ENCODE results near the gene CSTF3. TPM values are rescaled to one million over a fixed set of nuclear protein-coding genes. Genes with fewer than 3 reads are reported as not detected.
"Not testable (repeated sequence)": the region's sequence is repeated elsewhere in the genome, so short reads cannot be mapped to it uniquely, and the experiment has no call there.

Gene CSTF3
- polyA plus RNA-seq, 1 donor = 49.2 TPM

DNA sequence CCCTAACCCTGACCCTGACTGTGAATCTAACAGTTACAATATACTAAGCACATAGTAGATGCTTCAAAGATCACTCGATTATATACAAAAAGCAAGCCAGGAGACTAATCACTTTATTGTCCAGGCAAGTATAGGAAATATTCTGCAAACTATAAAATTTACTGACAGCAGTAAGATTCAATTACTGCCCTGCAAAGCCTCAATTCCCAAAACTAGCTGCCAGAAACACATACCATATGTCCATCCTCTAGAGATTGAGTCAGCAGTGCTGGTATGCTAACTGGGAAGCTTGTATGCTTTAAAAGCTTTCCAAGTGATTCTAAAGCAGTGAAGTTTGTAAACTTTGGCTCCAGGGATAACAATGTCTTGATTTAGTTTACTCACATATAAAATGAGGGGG lies 26.1 kb downstream of the CSTF3 start:
- WGBS (ENCODE audit: insufficient coverage, low lambda C conversion rate) = no CpG with 5 or more reads among the region's 1 CpG
- no peak overlapping the region for H3K27ac ChIP-seq (ENCODE audit: low read length)
- no peak for DNase-seq

DNA sequence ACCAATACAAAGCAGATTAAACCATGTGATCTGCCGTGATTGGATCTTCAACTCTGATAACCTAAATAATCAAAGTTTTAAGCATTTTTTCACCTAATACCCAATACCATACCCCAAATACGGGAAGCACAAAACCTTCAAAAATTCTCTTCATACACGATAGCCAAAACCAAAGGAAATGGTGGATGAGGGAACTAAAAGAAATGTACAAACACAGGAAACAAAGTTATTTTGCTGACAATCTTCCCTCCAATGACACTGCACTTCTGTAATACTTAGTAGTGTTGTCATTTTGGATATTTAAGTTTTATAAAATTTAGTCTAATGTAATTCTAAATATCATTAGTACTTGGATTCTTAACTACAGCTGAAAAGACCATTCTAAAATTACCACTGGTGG lies 27.0 kb downstream of the CSTF3 start:
- H3K27me3 ChIP-seq (ENCODE audit: control insufficient read depth, insufficient read depth, low read length) = no peaks in the 10 kb centered on the region
- H3K36me3 ChIP-seq (ENCODE audit: control insufficient read depth, insufficient read depth, low read length) = peaks cover 3% of the 10 kb centered on the region
- WGBS (ENCODE audit: insufficient coverage, low lambda C conversion rate) = 100% methylated on average over 1 of the region's 3 CpGs
- DNase-seq = no peak
- H3K27ac ChIP-seq (ENCODE audit: low read length) = no peak overlapping the region
- H3K4me3 ChIP-seq (ENCODE audit: low read length) = no peak overlapping the region
- no peaks in the 10 kb centered on the region for H3K4me1 ChIP-seq (ENCODE audit: control insufficient read depth, insufficient read depth, low read length)
- H3K9me3 ChIP-seq (ENCODE audit: control insufficient read depth, low read depth, low read length) = no peaks in the 10 kb centered on the region

More for the DNA sequence above, 26.1 kb downstream of the CSTF3 start:
- Histone ChIP-seq H3K4me3 (ENCODE audit: low read length) (no peak overlapping the region), H3K4me1 (ENCODE audit: control insufficient read depth, insufficient read depth, low read length) (no peaks in the 10 kb centered on the region), H3K9me3 (ENCODE audit: control insufficient read depth, low read depth, low read length) (no peaks in the 10 kb centered on the region), H3K27me3 (ENCODE audit: control insufficient read depth, insufficient read depth, low read length) (no peaks in the 10 kb centered on the region), H3K36me3 (ENCODE audit: control insufficient read depth, insufficient read depth, low read length) (peaks cover 9% of the 10 kb centered on the region)

DNA sequence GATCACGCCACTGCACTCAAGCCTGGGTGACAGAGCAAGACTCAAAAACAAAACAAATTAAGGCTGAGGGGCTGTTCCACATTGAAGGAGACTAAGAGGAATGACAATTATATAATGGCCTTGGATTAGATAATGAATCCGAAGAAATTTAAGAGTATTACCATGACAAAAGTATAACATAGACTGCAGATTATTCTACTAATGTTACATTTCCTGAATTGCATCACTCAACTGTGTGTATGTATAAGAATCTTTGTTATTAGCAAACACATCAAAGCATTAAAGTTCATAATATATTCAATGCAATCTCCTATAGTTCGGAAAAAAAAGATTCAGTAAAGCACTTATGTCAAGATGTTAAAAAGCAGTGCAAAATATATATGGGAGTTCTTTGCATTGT lies 27.5 kb downstream of the CSTF3 start:
- Histone ChIP-seq H3K9me3 (ENCODE audit: control insufficient read depth, low read depth, low read length) (no peaks in the 10 kb centered on the region), H3K27ac (ENCODE audit: low read length) (no peak overlapping the region), H3K4me1 (ENCODE audit: control insufficient read depth, insufficient read depth, low read length) (peaks cover under 1% of the 10 kb centered on the region), H3K27me3 (ENCODE audit: control insufficient read depth, insufficient read depth, low read length) (no peaks in the 10 kb centered on the region), H3K4me3 (ENCODE audit: low read length) (no peak overlapping the region), H3K36me3 (ENCODE audit: control insufficient read depth, insufficient read depth, low read length) (peaks cover 3% of the 10 kb centered on the region)
- 94% methylated on average over 2 of the region's 3 CpGs for WGBS (ENCODE audit: insufficient coverage, low lambda C conversion rate)
- DNase-seq = no peak

DNA sequence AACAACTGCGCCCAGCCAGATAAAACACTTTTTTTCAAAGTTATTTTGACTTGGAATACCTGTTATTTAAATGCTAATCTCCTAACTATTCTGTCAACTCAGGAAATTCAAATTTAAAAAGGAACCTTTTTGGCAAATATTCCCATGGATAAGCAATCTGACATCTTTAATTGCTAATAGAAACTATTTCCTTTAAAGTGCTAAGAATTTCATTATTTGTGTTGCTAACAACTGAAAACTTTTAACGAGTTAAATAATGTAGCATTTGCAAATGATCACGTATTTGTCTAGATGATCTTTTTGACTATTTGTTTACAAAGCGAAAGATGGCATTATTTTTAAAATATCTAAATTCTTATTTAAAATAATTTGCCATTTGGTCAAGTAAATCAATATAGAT lies 28.8 kb downstream of the CSTF3 start:
- no peaks in the 10 kb centered on the region for H3K9me3 ChIP-seq (ENCODE audit: control insufficient read depth, low read depth, low read length)
- peaks cover 5% of the 10 kb centered on the region for H3K4me1 ChIP-seq (ENCODE audit: control insufficient read depth, insufficient read depth, low read length)
- no peak overlapping the region for H3K27ac ChIP-seq (ENCODE audit: low read length)
- 81% methylated on average over 3 of the region's 4 CpGs for WGBS (ENCODE audit: insufficient coverage, low lambda C conversion rate)
- H3K27me3 ChIP-seq (ENCODE audit: control insufficient read depth, insufficient read depth, low read length) = no peaks in the 10 kb centered on the region
- no peaks in the 10 kb centered on the region for H3K36me3 ChIP-seq (ENCODE audit: control insufficient read depth, insufficient read depth, low read length)
- H3K4me3 ChIP-seq (ENCODE audit: low read length) = no peak overlapping the region
- no peak for DNase-seq

DNA sequence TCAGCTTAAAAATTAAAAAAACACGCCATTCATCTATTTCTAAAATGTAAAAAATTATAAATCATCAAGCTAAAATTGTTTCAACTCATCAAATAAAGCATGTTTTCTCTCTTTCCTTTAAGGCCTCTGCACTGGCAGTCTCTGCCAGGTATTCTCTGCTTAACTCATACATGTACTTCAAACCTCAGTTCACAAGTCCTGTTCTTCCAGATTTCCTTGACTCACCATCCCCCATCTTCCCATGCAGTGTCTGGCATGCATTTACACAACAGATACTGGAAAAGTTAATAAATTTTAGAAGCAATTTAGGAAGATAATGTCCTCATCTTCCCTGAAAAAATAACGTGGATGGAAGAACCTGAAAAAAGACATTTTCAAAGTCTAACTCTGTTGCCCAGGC lies 32.5 kb downstream of the CSTF3 start:
- Histone ChIP-seq H3K27me3 (ENCODE audit: control insufficient read depth, insufficient read depth, low read length) (no peaks in the 10 kb centered on the region), H3K4me3 (ENCODE audit: low read length) (no peak overlapping the region), H3K27ac (ENCODE audit: low read length) (peak overlapping the region; percentile 62), H3K9me3 (ENCODE audit: control insufficient read depth, low read depth, low read length) (no peaks in the 10 kb centered on the region), H3K4me1 (ENCODE audit: control insufficient read depth, insufficient read depth, low read length) (peaks cover 5% of the 10 kb centered on the region), H3K36me3 (ENCODE audit: control insufficient read depth, insufficient read depth, low read length) (peaks cover 3% of the 10 kb centered on the region)
- 91% methylated on average over 1 of the region's 2 CpGs for WGBS (ENCODE audit: insufficient coverage, low lambda C conversion rate)
- peak; percentile 73 to 86 for DNase-seq

DNA sequence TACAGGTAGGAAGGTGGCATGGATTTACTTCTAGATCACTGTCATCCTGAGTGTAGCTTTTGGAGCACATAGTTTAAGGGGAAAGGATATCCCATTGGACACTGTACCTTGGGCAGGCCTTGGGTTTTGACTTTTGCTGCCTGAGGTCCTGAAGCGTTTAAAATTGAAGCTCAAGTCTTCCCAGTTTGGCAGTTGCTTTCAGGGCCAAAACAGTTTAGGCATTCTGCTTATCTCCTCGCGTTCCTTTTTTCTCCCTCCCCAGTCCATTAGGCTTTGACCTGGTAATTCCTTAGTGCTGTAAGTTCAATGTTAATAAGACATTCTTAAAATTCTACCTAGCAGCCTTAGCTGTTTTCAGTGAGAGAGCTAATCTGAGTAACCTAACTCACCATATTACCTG lies 35.7 kb downstream of the CSTF3 start:
- no CpG with 5 or more reads among the region's 3 CpGs for WGBS (ENCODE audit: insufficient coverage, low lambda C conversion rate)
- peaks cover 5% of the 10 kb centered on the region for H3K4me1 ChIP-seq (ENCODE audit: control insufficient read depth, insufficient read depth, low read length)
- no peak overlapping the region for H3K4me3 ChIP-seq (ENCODE audit: low read length)
- no peaks in the 10 kb centered on the region for H3K27me3 ChIP-seq (ENCODE audit: control insufficient read depth, insufficient read depth, low read length)
- no peaks in the 10 kb centered on the region for H3K9me3 ChIP-seq (ENCODE audit: control insufficient read depth, low read depth, low read length)
- no peak overlapping the region for H3K27ac ChIP-seq (ENCODE audit: low read length)
- H3K36me3 ChIP-seq (ENCODE audit: control insufficient read depth, insufficient read depth, low read length) = peaks cover 3% of the 10 kb centered on the region
- no peak for DNase-seq

DNA sequence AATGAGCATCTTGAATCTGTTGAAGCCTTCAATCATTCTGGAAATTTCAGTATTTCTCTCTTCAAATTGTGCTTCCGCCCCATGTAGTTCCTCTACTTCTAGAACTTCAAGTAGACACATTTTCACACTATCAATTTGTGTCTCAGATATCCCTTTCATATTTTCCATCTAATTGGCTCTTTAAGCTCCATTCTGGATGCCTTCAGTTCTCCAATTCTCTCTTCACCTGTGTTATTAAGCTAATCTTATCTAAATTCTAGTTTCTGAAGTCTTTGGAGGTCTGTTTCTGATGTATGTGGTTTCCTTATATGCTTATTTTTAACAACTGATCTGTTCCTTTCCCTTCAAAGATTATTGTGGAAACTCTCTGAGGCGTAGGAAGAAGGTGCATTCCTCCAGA lies 36.3 kb downstream of the CSTF3 start:
- 83% methylated on average over 1 of the region's 2 CpGs for WGBS (ENCODE audit: insufficient coverage, low lambda C conversion rate)
- no peaks in the 10 kb centered on the region for H3K27me3 ChIP-seq (ENCODE audit: control insufficient read depth, insufficient read depth, low read length)
- H3K4me1 ChIP-seq (ENCODE audit: control insufficient read depth, insufficient read depth, low read length) = peaks cover 5% of the 10 kb centered on the region
- DNase-seq = no peak
- no peaks in the 10 kb centered on the region for H3K9me3 ChIP-seq (ENCODE audit: control insufficient read depth, low read depth, low read length)
- H3K27ac ChIP-seq (ENCODE audit: low read length) = no peak overlapping the region
- peaks cover 3% of the 10 kb centered on the region for H3K36me3 ChIP-seq (ENCODE audit: control insufficient read depth, insufficient read depth, low read length)
- H3K4me3 ChIP-seq (ENCODE audit: low read length) = no peak overlapping the region

DNA sequence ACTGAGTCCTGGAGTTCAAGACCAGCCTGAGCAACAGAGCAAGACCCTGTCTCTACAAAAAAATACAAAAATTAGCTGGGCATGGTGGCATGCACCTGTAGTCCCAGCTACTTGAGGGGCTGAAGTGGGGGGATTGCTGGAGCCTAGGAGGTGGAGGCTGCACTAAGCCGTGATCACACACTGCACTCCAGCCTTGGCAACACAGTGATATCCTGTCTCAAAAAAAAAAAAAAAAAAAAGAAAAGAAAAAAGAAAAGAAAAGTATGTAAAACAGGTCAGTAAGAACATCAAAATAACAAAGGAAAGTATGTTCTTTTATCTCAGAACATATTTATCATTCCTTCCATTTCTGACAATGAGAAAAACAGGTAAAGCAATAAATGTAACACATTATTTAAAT lies 38.6 kb downstream of the CSTF3 start:
- H3K27me3 ChIP-seq (ENCODE audit: control insufficient read depth, insufficient read depth, low read length); H3K27ac ChIP-seq (ENCODE audit: low read length); H3K36me3 ChIP-seq (ENCODE audit: control insufficient read depth, insufficient read depth, low read length); DNase-seq; H3K9me3 ChIP-seq (ENCODE audit: control insufficient read depth, low read depth, low read length); H3K4me3 ChIP-seq (ENCODE audit: low read length); H3K4me1 ChIP-seq (ENCODE audit: control insufficient read depth, insufficient read depth, low read length): not testable (repeated sequence)
- 100% methylated on average over 1 of the region's 1 CpG for WGBS (ENCODE audit: insufficient coverage, low lambda C conversion rate)

DNA sequence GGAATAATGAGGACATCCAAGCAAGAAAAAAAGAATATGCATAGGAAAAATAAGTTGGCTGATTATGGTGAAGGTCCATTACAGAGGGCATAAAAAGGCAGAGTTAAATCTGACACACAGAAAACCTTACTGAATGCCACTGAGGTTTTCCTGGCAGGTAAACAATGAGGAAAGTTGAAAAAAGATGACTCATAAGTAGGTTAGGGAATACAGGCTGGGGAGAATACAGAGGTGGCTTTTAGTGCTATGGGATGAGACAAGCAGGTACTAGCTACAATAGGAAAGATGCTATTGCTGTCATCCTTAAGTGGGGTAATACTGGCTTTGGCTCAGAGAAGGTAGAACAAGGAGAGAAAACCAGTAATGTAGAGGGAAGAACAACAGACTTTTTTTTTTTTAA lies 44.7 kb downstream of the CSTF3 start:
- Histone ChIP-seq H3K4me1 (ENCODE audit: control insufficient read depth, insufficient read depth, low read length) (no peaks in the 10 kb centered on the region), H3K27ac (ENCODE audit: low read length) (no peak overlapping the region), H3K4me3 (ENCODE audit: low read length) (no peak overlapping the region), H3K36me3 (ENCODE audit: control insufficient read depth, insufficient read depth, low read length) (no peaks in the 10 kb centered on the region), H3K9me3 (ENCODE audit: control insufficient read depth, low read depth, low read length) (no peaks in the 10 kb centered on the region), H3K27me3 (ENCODE audit: control insufficient read depth, insufficient read depth, low read length) (no peaks in the 10 kb centered on the region)
- DNase-seq = no peak

DNA sequence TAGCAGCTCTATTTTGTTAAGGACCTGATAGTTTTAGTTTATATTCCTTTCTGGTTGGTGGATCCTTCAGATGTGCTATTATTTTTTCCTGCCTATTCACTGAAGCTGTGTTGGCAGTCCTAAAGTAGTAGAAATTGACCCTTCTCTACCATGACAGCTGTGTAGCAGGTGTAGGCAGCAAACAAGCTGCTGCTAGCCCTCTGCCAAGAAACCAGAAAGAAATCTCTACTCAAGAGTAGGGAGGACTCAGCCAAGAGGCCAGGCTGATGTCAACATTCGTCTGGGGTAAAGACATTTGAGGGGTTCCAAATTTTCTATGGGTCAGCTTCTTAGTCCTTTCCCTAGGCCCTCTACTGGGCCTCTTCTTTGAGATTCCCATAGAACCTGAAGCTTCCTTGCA lies 51.2 kb downstream of the CSTF3 start:
- Histone ChIP-seq H3K4me1 (ENCODE audit: control insufficient read depth, insufficient read depth, low read length) (peaks cover 19% of the 10 kb centered on the region), H3K4me3 (ENCODE audit: low read length) (no peak overlapping the region), H3K9me3 (ENCODE audit: control insufficient read depth, low read depth, low read length) (no peaks in the 10 kb centered on the region), H3K27ac (ENCODE audit: low read length) (peak overlapping the region; percentile 53), H3K36me3 (ENCODE audit: control insufficient read depth, insufficient read depth, low read length) (no peaks in the 10 kb centered on the region), H3K27me3 (ENCODE audit: control insufficient read depth, insufficient read depth, low read length) (no peaks in the 10 kb centered on the region)
- no peak for DNase-seq
- WGBS (ENCODE audit: insufficient coverage, low lambda C conversion rate) = no CpG with 5 or more reads among the region's 1 CpG

DNA sequence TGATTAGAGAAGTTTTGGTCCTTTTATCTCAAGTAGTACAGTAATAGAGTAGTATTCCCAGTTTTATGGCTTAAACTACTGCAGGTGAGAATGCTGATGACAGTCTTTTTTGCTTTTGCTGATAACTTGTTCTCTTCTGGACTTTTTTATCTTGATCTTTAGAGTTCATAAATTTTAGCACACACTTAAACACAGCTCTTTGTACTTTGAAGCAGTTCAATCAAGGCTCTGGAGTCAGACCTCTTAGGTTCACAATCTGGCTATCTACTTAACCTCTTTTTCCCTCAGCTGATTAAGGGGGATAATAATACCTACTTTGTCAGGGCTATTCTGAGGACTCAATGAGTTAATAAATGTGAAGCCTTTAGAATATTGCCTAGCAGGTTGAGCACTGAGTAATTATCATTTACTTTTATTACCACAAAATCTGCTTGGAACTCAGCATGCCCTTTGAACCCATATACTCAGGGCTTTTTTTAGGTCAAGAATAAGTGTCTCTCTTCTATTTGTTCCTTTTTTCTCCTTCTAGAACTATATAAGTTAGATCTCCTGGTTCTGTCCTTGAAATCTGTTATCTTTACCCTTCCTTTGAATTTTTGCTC lies 51.9 kb downstream of the CSTF3 start:
- Histone ChIP-seq H3K4me1 (ENCODE audit: control insufficient read depth, insufficient read depth, low read length) (peaks cover 19% of the 10 kb centered on the region), H3K9me3 (ENCODE audit: control insufficient read depth, low read depth, low read length) (no peaks in the 10 kb centered on the region), H3K27ac (ENCODE audit: low read length) (peak overlapping the region; percentile 53), H3K4me3 (ENCODE audit: low read length) (no peak overlapping the region), H3K27me3 (ENCODE audit: control insufficient read depth, insufficient read depth, low read length) (no peaks in the 10 kb centered on the region), H3K36me3 (ENCODE audit: control insufficient read depth, insufficient read depth, low read length) (peaks cover 2% of the 10 kb centered on the region)
- peak; percentile 68 to 89 for DNase-seq

Measured in large intestine (tissue), 3 donors.